SK-N-SH treated with all-trans-retinoic acid at 6 μM for 48 hours (cell line): ENCODE data around the gene NMUR1.

ENCODE experiments used
- ATAC-seq: fragments of 200-7000 bp; cut with Tn5 transposase; 3 replicates; pipeline ENCODE4 v1.9.1; 2020; ENCODE audit warnings: mild to moderate bottlenecking, moderate library complexity
- ARNTL ChIP-seq: fragments of 450-650 bp; formaldehyde crosslinking; IDR thresholded peaks from 2 replicates; pipeline ENCODE4 v1.5.0; 2020; ENCODE audit warnings: low read depth, mild to moderate bottlenecking, moderate library complexity, borderline replicate concordance
- BACH2 ChIP-seq: fragments of 250-450 bp; sonication (Bioruptor Pico); IDR thresholded peaks from 2 replicates; pipeline ENCODE4 v1.9.0; 2021; ENCODE audit warnings: mild to moderate bottlenecking, borderline replicate concordance
- CREB5 ChIP-seq: fragments of 250-450 bp; sonication (Bioruptor Pico); IDR thresholded peaks from 2 replicates; pipeline ENCODE4 v1.5.1; 2020; ENCODE audit warnings: low read depth, mild to moderate bottlenecking, moderate library complexity
- CSDC2 ChIP-seq: fragments of 250-450 bp; sonication (Bioruptor Pico); IDR thresholded peaks from 2 replicates; pipeline ENCODE4 v1.5.0; 2020; ENCODE audit warnings: mild to moderate bottlenecking, moderate library complexity
- GLIS3 ChIP-seq: fragments of 250-450 bp; sonication (Bioruptor Pico); IDR thresholded peaks from 2 replicates; pipeline ENCODE4 v1.5.0; 2020; ENCODE audit warnings: mild to moderate bottlenecking, moderate library complexity
- ISL1 ChIP-seq: fragments of 250-450 bp; sonication (Bioruptor Pico); IDR thresholded peaks from 2 replicates; pipeline ENCODE4 v2.1.2; 2022; ENCODE audit warnings: mild to moderate bottlenecking, moderate library complexity
- OSR1 ChIP-seq: fragments of 250-450 bp; sonication (Bioruptor Pico); IDR thresholded peaks from 2 replicates; pipeline ENCODE4 v1.8.0; 2022; ENCODE audit warnings: moderate library complexity, mild to moderate bottlenecking, inconsistent platforms
- PATZ1 ChIP-seq: fragments of 250-450 bp; sonication (Bioruptor Pico); IDR thresholded peaks from 2 replicates; pipeline ENCODE4 v1.8.0; 2020; ENCODE audit warnings: mild to moderate bottlenecking, moderate library complexity, borderline replicate concordance
- POU6F1 ChIP-seq: fragments of 250-450 bp; sonication (Bioruptor Pico); IDR thresholded peaks from 2 replicates; pipeline ENCODE4 v1.8.0; 2021; ENCODE audit warnings: low read depth, mild to moderate bottlenecking, moderate library complexity, borderline replicate concordance
- PPARA ChIP-seq: fragments of 250-450 bp; sonication (Bioruptor Pico); IDR thresholded peaks from 2 replicates; pipeline ENCODE4 v1.5.0; 2020; ENCODE audit warnings: mild to moderate bottlenecking, borderline replicate concordance
- RARB ChIP-seq: fragments of 250-450 bp; sonication (Bioruptor Pico); IDR thresholded peaks from 2 replicates; pipeline ENCODE4 v1.8.0; 2021; ENCODE audit warnings: mild to moderate bottlenecking, moderate library complexity
- SNAI2 ChIP-seq: fragments of 250-450 bp; sonication (Bioruptor Pico); IDR thresholded peaks from 2 replicates; pipeline ENCODE4 v1.5.0; 2020; ENCODE audit warnings: mild to moderate bottlenecking, moderate library complexity
- TCF4 ChIP-seq: fragments of 250-450 bp; sonication (Bioruptor Pico); IDR thresholded peaks from 2 replicates; pipeline ENCODE4 v1.8.0; 2021; ENCODE audit warnings: mild to moderate bottlenecking, moderate library complexity, borderline replicate concordance
- ZC3H10 ChIP-seq: fragments of 250-450 bp; sonication (Bioruptor Pico); IDR thresholded peaks from 2 replicates; pipeline ENCODE4 v1.5.1; 2021; ENCODE audit warnings: mild to moderate bottlenecking, moderate library complexity
- ZFP3 ChIP-seq: fragments of 250-450 bp; sonication (Bioruptor Pico); IDR thresholded peaks from 2 replicates; pipeline ENCODE4 v1.5.0; 2020; ENCODE audit warnings: mild to moderate bottlenecking, moderate library complexity
- ZFP30 ChIP-seq: fragments of 450-650 bp; formaldehyde crosslinking; IDR thresholded peaks from 2 replicates; pipeline ENCODE4 v1.5.0; 2022; ENCODE audit warnings: mild to moderate bottlenecking, moderate library complexity
- ZNF565 ChIP-seq: fragments of 450-650 bp; formaldehyde crosslinking; conservative IDR thresholded peaks from 2 replicates; pipeline ENCODE4 v1.5.0; 2020; ENCODE audit warnings: low read depth, mild to moderate bottlenecking, moderate library complexity
- ZNF70 ChIP-seq: fragments of 450-650 bp; formaldehyde crosslinking; IDR thresholded peaks from 2 replicates; pipeline ENCODE4 v1.5.0; 2020; ENCODE audit warnings: mild to moderate bottlenecking, moderate library complexity
- ZNF8 ChIP-seq: fragments of 450-650 bp; formaldehyde crosslinking; IDR thresholded peaks from 2 replicates; pipeline ENCODE4 v1.5.0; 2020; ENCODE audit warnings: mild to moderate bottlenecking, moderate library complexity
- TF ChIP-seq, protein P1 (sequence below): fragments of 250-450 bp; sonication (Bioruptor Pico); IDR thresholded peaks from 2 replicates; pipeline ENCODE4 v1.5.0; 2020; ENCODE audit warnings: mild to moderate bottlenecking, moderate library complexity

The NMUR1 gene

GRCh38 chr2:231528636-231529030, 1.6 kb downstream of the NMUR1 start:
- TF ChIP-seq ZFP30 = no peak
- no peak for TF ChIP-seq ISL1
- no peak for TF ChIP-seq ARNTL
- TF ChIP-seq CREB5 (CRISPR knock-in tag) = no peak
- TF ChIP-seq ZFP3 (CRISPR knock-in tag) = no peak
- TF ChIP-seq, protein P1, sequence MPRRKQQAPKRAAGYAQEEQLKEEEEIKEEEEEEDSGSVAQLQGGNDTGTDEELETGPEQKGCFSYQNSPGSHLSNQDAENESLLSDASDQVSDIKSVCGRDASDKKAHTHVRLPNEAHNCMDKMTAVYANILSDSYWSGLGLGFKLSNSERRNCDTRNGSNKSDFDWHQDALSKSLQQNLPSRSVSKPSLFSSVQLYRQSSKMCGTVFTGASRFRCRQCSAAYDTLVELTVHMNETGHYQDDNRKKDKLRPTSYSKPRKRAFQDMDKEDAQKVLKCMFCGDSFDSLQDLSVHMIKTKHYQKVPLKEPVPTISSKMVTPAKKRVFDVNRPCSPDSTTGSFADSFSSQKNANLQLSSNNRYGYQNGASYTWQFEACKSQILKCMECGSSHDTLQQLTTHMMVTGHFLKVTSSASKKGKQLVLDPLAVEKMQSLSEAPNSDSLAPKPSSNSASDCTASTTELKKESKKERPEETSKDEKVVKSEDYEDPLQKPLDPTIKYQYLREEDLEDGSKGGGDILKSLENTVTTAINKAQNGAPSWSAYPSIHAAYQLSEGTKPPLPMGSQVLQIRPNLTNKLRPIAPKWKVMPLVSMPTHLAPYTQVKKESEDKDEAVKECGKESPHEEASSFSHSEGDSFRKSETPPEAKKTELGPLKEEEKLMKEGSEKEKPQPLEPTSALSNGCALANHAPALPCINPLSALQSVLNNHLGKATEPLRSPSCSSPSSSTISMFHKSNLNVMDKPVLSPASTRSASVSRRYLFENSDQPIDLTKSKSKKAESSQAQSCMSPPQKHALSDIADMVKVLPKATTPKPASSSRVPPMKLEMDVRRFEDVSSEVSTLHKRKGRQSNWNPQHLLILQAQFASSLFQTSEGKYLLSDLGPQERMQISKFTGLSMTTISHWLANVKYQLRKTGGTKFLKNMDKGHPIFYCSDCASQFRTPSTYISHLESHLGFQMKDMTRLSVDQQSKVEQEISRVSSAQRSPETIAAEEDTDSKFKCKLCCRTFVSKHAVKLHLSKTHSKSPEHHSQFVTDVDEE (CRISPR knock-in tag) = no peak
- no peak for TF ChIP-seq ZNF8 (CRISPR knock-in tag)
- no peak for TF ChIP-seq CSDC2 (CRISPR knock-in tag)
- TF ChIP-seq PPARA (CRISPR knock-in tag) = no peak
- TF ChIP-seq PATZ1 (CRISPR knock-in tag) = no peak
- TF ChIP-seq RARB (CRISPR knock-in tag) = no peak
- no peak for TF ChIP-seq ZNF70 (CRISPR knock-in tag)
- no peak for TF ChIP-seq ZC3H10
- TF ChIP-seq SNAI2 (CRISPR knock-in tag) = no peak
- TF ChIP-seq GLIS3 (CRISPR knock-in tag) = no peak
- TF ChIP-seq TCF4 (CRISPR knock-in tag) = no peak
- TF ChIP-seq, all 23 proteins: peak for 0
- no peak for ATAC-seq

GRCh38 chr2:231527955-231528635, 2.1 kb downstream of the NMUR1 start:
- no peak for ATAC-seq
- TF ChIP-seq RARB (CRISPR knock-in tag) (no peak), ZNF565 (CRISPR knock-in tag) (no peak)
- TF ChIP-seq, protein P1 (CRISPR knock-in tag) = no peak

DNA sequence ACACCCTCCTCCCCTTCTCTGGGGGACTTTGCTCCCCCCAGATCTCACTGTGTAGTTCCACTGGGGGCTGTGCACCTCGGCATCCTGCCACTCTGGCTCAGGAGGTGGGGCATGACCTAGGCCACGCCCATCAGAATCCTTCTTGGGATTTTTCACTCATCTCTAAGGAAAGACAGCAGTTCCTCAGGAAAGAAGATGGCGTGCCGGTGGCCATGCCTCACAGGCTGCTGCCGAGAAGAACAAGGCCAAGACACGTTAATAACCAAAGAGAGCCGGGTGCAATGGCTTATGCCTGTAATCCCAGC, 3.2 kb downstream of the NMUR1 start:
- ATAC-seq = no peak
- TF ChIP-seq ARNTL (no peak), SNAI2 (CRISPR knock-in tag) (no peak), BACH2 (CRISPR knock-in tag) (no peak), ZNF8 (CRISPR knock-in tag) (no peak), TCF4 (CRISPR knock-in tag) (no peak), CSDC2 (CRISPR knock-in tag) (no peak), ZNF70 (CRISPR knock-in tag) (no peak), OSR1 (CRISPR knock-in tag) (no peak), POU6F1 (CRISPR knock-in tag) (no peak)
- TF ChIP-seq, all 23 proteins: peak for 0
